ENCODE results near the gene AIFM3. TPM values are rescaled to one million over a fixed set of nuclear protein-coding genes. Genes with fewer than 3 reads are reported as not detected.

The AIFM3 gene
- total RNA-seq, 1 donor from 2014 or later = 12.3 TPM

DNA sequence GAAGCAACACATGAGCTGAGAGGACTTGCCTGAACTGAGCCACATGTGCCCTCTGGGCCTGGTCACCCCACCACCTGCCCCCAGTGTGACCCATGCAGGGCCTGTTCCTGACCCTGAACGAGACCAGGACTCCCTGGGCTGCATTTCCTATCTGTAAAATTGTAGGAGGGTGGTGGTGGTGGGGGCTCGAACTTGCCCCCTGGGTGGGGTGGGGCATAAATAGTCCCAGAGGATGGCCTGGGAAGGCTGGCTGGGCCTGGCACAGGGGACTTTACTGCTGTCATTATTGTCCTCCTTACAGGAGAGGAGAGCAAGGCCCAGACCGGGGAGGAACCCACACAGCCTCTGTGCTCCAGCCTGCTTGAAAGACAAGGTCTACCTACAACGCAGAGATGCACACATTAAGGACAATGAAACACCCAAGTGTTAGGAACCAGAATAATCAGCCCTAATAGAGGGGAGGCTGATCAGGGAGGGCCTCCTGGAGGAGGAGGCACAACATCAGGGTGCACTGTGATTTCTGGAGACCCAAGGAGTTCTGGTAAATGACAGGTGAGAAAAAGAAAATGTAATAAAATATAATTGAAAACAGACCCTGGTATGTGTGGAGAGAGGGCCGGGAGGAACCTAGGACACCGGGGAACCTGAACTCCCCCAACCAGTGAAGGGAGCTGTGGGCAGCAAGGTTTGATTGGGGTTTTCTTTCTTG lies 2.8 kb upstream of the AIFM3 start:
- ATAC-seq (no peak), DNase-seq (no peak)
- Histone ChIP-seq H3K27me3 (ENCODE audit: low read depth) (peaks cover 22% of the 10 kb centered on the region), H3K4me1 (peaks cover 7% of the 10 kb centered on the region), H3K4me3 (peak overlapping the region; percentile 27), H3K9me3 (no peaks in the 10 kb centered on the region), H3K27ac (no peak overlapping the region), H3K36me3 (no peaks in the 10 kb centered on the region)
- intact Hi-C loops (cut with DNase I) = no loop called here
- TF ChIP-seq, protein P1, sequence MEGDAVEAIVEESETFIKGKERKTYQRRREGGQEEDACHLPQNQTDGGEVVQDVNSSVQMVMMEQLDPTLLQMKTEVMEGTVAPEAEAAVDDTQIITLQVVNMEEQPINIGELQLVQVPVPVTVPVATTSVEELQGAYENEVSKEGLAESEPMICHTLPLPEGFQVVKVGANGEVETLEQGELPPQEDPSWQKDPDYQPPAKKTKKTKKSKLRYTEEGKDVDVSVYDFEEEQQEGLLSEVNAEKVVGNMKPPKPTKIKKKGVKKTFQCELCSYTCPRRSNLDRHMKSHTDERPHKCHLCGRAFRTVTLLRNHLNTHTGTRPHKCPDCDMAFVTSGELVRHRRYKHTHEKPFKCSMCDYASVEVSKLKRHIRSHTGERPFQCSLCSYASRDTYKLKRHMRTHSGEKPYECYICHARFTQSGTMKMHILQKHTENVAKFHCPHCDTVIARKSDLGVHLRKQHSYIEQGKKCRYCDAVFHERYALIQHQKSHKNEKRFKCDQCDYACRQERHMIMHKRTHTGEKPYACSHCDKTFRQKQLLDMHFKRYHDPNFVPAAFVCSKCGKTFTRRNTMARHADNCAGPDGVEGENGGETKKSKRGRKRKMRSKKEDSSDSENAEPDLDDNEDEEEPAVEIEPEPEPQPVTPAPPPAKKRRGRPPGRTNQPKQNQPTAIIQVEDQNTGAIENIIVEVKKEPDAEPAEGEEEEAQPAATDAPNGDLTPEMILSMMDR (IDR thresholded peaks at IDR 0.05) = no peak

DNA sequence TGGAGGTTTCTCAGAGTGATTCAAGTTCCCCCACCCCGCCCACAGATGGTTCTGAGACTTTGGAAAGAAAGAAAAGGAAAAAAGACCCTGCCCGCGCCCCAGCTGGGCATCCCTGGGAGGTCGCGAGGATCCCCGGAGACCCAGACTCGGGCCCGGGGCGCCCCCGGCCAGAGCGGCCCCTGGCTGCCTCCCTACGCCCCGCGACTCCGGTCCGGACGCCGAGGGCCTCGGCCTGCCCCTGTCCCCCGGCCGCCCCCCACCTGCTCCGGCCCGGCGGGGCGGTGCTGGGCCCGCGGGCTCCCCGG lies 2.3 kb upstream of the AIFM3 start:
- Histone ChIP-seq H3K9me3 (no peaks in the 10 kb centered on the region), H3K27me3 (ENCODE audit: low read depth) (peaks cover 22% of the 10 kb centered on the region), H3K4me1 (peaks cover 7% of the 10 kb centered on the region), H3K27ac (no peak overlapping the region), H3K36me3 (no peaks in the 10 kb centered on the region), H3K4me3 (peak overlapping the region; percentile 27)
- TF ChIP-seq, protein P1 (IDR thresholded peaks at IDR 0.05) = no peak
- intact Hi-C loops (cut with DNase I) = no loop called here
- no peak for DNase-seq
- no peak for ATAC-seq

DNA sequence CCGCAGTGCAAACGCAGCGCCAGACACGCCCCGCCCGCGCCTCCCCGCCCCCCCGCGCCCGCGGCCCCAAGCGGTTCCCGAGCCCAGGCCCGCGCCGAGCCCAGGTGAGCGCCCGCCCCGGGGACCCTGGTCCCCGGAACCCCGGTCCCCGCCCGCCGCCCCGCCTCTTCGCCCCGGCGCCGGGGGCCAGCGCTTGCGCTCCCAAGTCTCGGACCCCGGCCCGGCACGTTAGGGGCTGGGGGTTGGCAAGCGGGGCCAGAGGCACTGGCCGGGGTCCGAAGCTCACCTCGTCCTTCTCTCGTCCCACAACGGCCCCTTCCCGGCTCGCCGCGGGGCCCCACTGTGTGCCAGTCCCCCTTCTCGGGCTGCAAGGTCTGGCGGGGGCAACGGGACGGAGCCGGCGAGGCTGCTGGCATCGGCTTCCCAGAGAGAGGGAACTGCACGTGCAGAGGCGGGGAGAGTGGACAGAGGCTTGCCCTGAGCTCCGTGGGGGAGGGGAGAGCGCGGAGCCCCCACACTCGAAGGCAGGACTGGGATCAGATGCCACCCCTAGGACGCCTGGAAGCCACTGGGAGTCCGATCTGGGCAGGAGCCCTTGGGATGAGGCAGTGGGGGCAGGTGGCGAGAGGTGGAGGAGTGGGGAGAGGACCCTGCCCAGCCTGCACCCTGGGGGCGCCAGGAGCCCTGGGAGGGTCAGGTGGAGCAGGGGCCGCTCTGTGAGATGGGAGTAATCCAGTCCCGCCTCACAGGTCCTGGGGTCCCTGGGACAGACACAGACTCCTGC lies 1.8 kb upstream of the AIFM3 start:
- Histone ChIP-seq H3K27ac (no peak overlapping the region), H3K27me3 (ENCODE audit: low read depth) (peaks cover 22% of the 10 kb centered on the region), H3K4me1 (peaks cover 7% of the 10 kb centered on the region), H3K9me3 (no peaks in the 10 kb centered on the region), H3K4me3 (peak overlapping the region; percentile 33), H3K36me3 (no peaks in the 10 kb centered on the region)
- TF ChIP-seq, protein P1 (IDR thresholded peaks at IDR 0.05) = no peak
- DNase-seq (no peak), ATAC-seq (peak; percentile 3 to 13)
- intact Hi-C loops (cut with DNase I) = no loop called here

DNA sequence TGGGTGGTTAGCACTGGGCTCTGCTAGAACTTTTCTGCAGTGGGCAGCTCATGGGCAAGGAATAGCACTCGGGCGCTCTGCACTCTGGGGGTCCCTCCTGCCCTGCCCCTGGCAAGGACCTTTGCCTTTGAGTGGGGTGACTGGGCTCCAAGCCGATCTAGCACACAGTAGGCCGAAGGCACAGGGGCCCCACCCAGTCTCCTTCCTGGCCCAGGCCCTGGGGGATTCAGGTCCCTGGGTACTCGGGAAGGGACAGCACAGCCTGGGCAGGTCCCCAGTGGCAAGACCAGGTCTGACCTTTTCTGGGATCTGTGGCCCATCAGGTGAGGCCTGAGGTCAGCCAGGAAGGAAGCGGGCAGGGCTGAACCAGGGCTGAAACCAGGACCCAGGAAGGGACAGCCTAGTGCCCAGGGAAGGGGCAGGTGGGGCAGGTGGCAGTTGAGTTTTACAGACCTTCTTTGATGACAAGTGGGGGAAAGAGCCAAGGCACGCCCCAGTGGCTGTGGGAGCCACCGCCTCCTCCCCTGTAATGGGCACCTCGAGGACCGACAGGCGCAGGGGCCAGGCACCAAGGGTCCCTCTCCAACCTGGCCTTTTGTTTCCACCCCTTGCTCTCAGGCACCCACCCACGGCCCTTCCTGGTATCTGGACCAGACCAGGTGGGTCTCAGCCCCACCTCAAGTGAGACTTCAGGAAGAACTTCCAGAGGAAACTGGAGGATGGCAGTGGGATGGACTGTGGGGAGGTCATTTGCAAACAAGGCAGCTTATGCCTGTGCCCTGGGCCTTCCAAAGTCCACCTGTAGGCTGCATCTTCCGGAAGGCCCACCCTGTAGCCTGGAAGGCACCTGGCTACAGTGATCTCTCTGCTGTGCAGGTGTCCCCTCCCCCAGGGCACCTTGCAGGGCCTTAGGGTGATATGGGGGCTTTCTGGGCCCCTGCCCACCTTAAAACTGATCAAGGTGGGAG lies 883 bp upstream of the AIFM3 start:
- DNase-seq (no peak), ATAC-seq (peak in 1 of 2 donors; percentile 4)
- TF ChIP-seq, protein P1 (IDR thresholded peaks at IDR 0.05) = no peak

DNA sequence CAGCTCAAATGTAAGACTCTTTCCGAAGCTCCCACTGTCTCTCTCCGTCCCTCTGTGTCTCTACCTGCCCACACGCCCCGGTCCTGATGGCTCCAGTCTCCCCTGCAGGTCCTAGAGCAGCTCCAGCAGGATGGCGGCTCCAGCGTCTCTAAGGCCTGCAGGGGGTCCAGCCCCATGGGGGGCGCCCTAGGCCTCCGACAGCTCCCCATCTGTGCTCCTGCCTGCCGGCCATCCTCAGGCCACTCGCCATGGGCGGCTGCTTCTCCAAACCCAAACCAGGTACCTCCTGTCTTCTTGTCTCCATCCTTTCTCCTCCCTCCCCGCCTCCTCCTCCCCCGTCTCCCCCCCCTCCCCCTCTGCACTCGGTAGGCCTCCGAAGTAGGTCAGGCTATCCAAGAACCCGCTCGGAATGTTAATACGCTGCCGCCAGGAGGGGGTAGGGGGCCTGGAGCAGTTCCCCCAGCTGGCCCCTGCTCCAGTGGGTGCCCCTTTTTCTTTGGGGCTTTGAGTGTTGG lies 699 bp downstream of the AIFM3 start:
- DNase-seq (no peak), ATAC-seq (no peak)
- peaks cover 22% of the 10 kb centered on the region for H3K27me3 ChIP-seq (ENCODE audit: low read depth)
- H3K4me3 ChIP-seq = no peak overlapping the region
- intact Hi-C loops (cut with DNase I) = no loop called here
- no peak overlapping the region for H3K27ac ChIP-seq
- peaks cover 7% of the 10 kb centered on the region for H3K4me1 ChIP-seq
- no peaks in the 10 kb centered on the region for H3K9me3 ChIP-seq
- TF ChIP-seq, protein P1 (IDR thresholded peaks at IDR 0.05) = no peak
- no peaks in the 10 kb centered on the region for H3K36me3 ChIP-seq

More for the DNA sequence above, 883 bp upstream of the AIFM3 start:
- Histone ChIP-seq H3K4me1 (peaks cover 7% of the 10 kb centered on the region), H3K27me3 (ENCODE audit: low read depth) (peaks cover 22% of the 10 kb centered on the region), H3K4me3 (no peak overlapping the region), H3K27ac (no peak overlapping the region), H3K36me3 (no peaks in the 10 kb centered on the region), H3K9me3 (no peaks in the 10 kb centered on the region)
- intact Hi-C loops (cut with DNase I) = no loop called here

Data from lower lobe of right lung (tissue), 2 donors.